RWPE2 (cell line): ENCODE measurements around the gene EPB41L2.

ENCODE experiments used
- ATAC-seq: fragments of 200-7000 bp; cut with Tn5 transposase; 3 replicates; pipeline ENCODE4 v1.9.1; 2021; ENCODE audit warnings: low read depth
- DNase-seq: peaks from one replicate; pipeline ENCODE4 v3.0.0-alpha.2; 2020; ENCODE audit warnings: low spot score
- H3K27ac ChIP-seq: fragments of 450-650 bp; 2 replicates; pipeline ENCODE4 v1.5.1; 2017; ENCODE audit warnings: mild to moderate bottlenecking; ENCODE audit not compliant: poor library complexity, severe bottlenecking
- H3K27me3 ChIP-seq: fragments of 250-450 bp; sonication (Bioruptor Pico); 2 replicates; pipeline ENCODE4 v1.5.1; 2021; ENCODE audit warnings: mild to moderate bottlenecking, moderate library complexity; ENCODE audit not compliant: insufficient read depth, poor library complexity, severe bottlenecking
- H3K36me3 ChIP-seq: fragments of 250-450 bp; sonication (Bioruptor Pico); 2 replicates; pipeline ENCODE4 v1.5.1; 2020; ENCODE audit warnings: low read depth, mild to moderate bottlenecking, moderate library complexity
- H3K4me1 ChIP-seq: fragments of 250-450 bp; sonication (Bioruptor Pico); 2 replicates; pipeline ENCODE4 v1.5.1; 2021; ENCODE audit warnings: mild to moderate bottlenecking, moderate library complexity; ENCODE audit not compliant: insufficient read depth, poor library complexity, severe bottlenecking
- H3K4me3 ChIP-seq: fragments of 250-450 bp; sonication (Bioruptor Pico); 2 replicates; pipeline ENCODE4 v1.5.1; 2021; ENCODE audit warnings: mild to moderate bottlenecking, moderate library complexity; ENCODE audit not compliant: severe bottlenecking
- H3K9me3 ChIP-seq: fragments of 250-450 bp; sonication (Bioruptor Pico); 2 replicates; pipeline ENCODE4 v1.5.1; 2021; ENCODE audit warnings: mild to moderate bottlenecking, moderate library complexity; ENCODE audit not compliant: severe bottlenecking
- CTCF ChIP-seq: fragments of 450-650 bp; IDR thresholded peaks from one replicate; pipeline ENCODE4 v1.5.1; 2017; ENCODE audit warnings: mild to moderate bottlenecking, moderate library complexity; ENCODE audit not compliant: poor library complexity, severe bottlenecking

The EPB41L2 gene

GRCh38 chr6:130852844-130853554 is 210.0 kb downstream of the EPB41L2 start:
- Histone ChIP-seq H3K4me1 (peaks cover 4% of the 10 kb centered on the region), H3K27ac (no peak overlapping the region), H3K36me3 (no peaks in the 10 kb centered on the region), H3K27me3 (no peaks in the 10 kb centered on the region), H3K4me3 (no peak overlapping the region), H3K9me3 (no peaks in the 10 kb centered on the region)
- DNase-seq (no peak), ATAC-seq (no peak)
- TF ChIP-seq CTCF, result no peak

- TF ChIP-seq CTCF, result no peak
- Histone ChIP-seq H3K36me3 (no peaks in the 10 kb centered on the region), H3K4me3 (no peak overlapping the region), H3K27me3 (no peaks in the 10 kb centered on the region), H3K4me1 (no peaks in the 10 kb centered on the region), H3K27ac (no peak overlapping the region), H3K9me3 (no peaks in the 10 kb centered on the region)
- ATAC-seq (no peak), DNase-seq (no peak)
Observed at GRCh38 chr6:130851026-130851425, 212.0 kb downstream of the EPB41L2 start.

GRCh38 chr6:130849594-130849993 is 213.5 kb downstream of the EPB41L2 start:
- Histone ChIP-seq H3K4me1 (no peaks in the 10 kb centered on the region), H3K4me3 (no peak overlapping the region), H3K27ac (no peak overlapping the region), H3K9me3 (no peaks in the 10 kb centered on the region), H3K36me3 (no peaks in the 10 kb centered on the region), H3K27me3 (no peaks in the 10 kb centered on the region)
- ATAC-seq, result no peak
- TF ChIP-seq CTCF, result no peak
- DNase-seq, result no peak

- Histone ChIP-seq H3K9me3 (no peaks in the 10 kb centered on the region), H3K4me3 (no peak overlapping the region), H3K36me3 (no peaks in the 10 kb centered on the region), H3K27me3 (no peaks in the 10 kb centered on the region), H3K4me1 (no peaks in the 10 kb centered on the region), H3K27ac (no peak overlapping the region)
- TF ChIP-seq CTCF, result no peak
- DNase-seq (no peak), ATAC-seq (peak; percentile 36; the same call in 2 of the 3 replicates)
Observed at GRCh38 chr6:130848945-130849344, 214.1 kb downstream of the EPB41L2 start.
